HEK293 (cell line): Measurements from ENCODE around the gene PRKRA.
A peak's percentile ranks its signal among the peaks of the same experiment; 100 is the strongest.

Experiments
- CTCF ChIA-PET: fragments of 350-600 bp; formaldehyde crosslinking; extraction: SDS; loops from one replicate; lab custom pipeline; 2021; ENCODE audit warnings: antibody characterized with exemption; lab: Yijun Ruan, JAX
- POLR2A ChIA-PET: fragments of 300-600 bp; formaldehyde crosslinking; extraction: SDS; loops from one replicate; lab custom pipeline; 2020; ENCODE audit warnings: antibody characterized with exemption, inconsistent platforms; lab: Yijun Ruan, JAX
- H3K27ac ChIP-seq: fragments of 200-500 bp; sonication (Bioruptor generic); 2 replicates; pipeline ENCODE4 v1.5.1; 2014; ENCODE audit warnings: low read depth, low read length, control low read depth, inconsistent platforms; ENCODE audit errors: extremely low read depth
- H3K36me3 ChIP-seq, 2 experiments: fragments of 200-500 bp in 1 of 2; sonication (Bioruptor generic) in 1 of 2; 1 replicate in 1 of 2; 2 replicates in 1 of 2; pipeline ENCODE4 v1.5.1; 2014 to 2017; ENCODE audit warnings: inconsistent platforms in 2 of 2, low read length in 2 of 2; ENCODE audit not compliant: control insufficient read depth in 2 of 2, insufficient read depth in 1 of 2
- H3K4me1 ChIP-seq: fragments of 200-500 bp; sonication (Bioruptor generic); 2 replicates; pipeline ENCODE4 v1.5.1; 2014; ENCODE audit warnings: mild to moderate bottlenecking, low read length, inconsistent platforms; ENCODE audit not compliant: control insufficient read depth, insufficient read depth
- H3K4me3 ChIP-seq: 2 replicates; pipeline ENCODE4 v1.5.1; 2011; ENCODE audit warnings: low read depth, mild to moderate bottlenecking, control low read depth, low read length, moderate library complexity
- H3K9me3 ChIP-seq: fragments of 200-500 bp; sonication (Bioruptor generic); 2 replicates; pipeline ENCODE4 v1.5.1; 2014; ENCODE audit warnings: low read depth, low read length, inconsistent platforms; ENCODE audit not compliant: control insufficient read depth, insufficient read depth
- EGR2 ChIP-seq: fragments of 450-650 bp; formaldehyde crosslinking; IDR thresholded peaks from 2 replicates; pipeline ENCODE4 v1.5.1; 2016; ENCODE audit warnings: low read depth, missing biosample characterization, missing genetic modification characterization
- FEZF1 ChIP-seq: fragments of 450-650 bp; formaldehyde crosslinking; IDR thresholded peaks from 2 replicates; pipeline ENCODE4 v1.5.1; 2016; ENCODE audit warnings: missing biosample characterization, missing genetic modification characterization
- INSM2 ChIP-seq: fragments of 450-650 bp; formaldehyde crosslinking; IDR thresholded peaks from 2 replicates; pipeline ENCODE4 v1.5.1; 2016; ENCODE audit warnings: missing biosample characterization, missing genetic modification characterization
- KLF17 ChIP-seq: fragments of 450-650 bp; formaldehyde crosslinking; IDR thresholded peaks from 2 replicates; pipeline ENCODE4 v1.5.1; 2016; ENCODE audit warnings: missing biosample characterization, missing genetic modification characterization
- KLF8 ChIP-seq: fragments of 450-650 bp; formaldehyde crosslinking; IDR thresholded peaks from 2 replicates; pipeline ENCODE4 v1.5.1; 2016; ENCODE audit warnings: missing biosample characterization, missing genetic modification characterization
- OSR2 ChIP-seq: fragments of 450-650 bp; formaldehyde crosslinking; IDR thresholded peaks from 2 replicates; pipeline ENCODE4 v1.5.1; 2016; ENCODE audit warnings: missing biosample characterization, missing genetic modification characterization
- PBX3 ChIP-seq: sonication (generic); formaldehyde crosslinking; IDR thresholded peaks from 2 replicates; pipeline ENCODE4 v1.8.1; 2022; ENCODE audit warnings: mild to moderate bottlenecking, moderate library complexity, missing genetic modification reagents
- PRDM6 ChIP-seq: fragments of 450-650 bp; formaldehyde crosslinking; IDR thresholded peaks from 2 replicates; pipeline ENCODE4 v1.5.1; 2017; ENCODE audit warnings: missing biosample characterization, missing genetic modification characterization
- TRIM28 ChIP-seq: IDR thresholded peaks from 2 replicates; pipeline ENCODE4 v1.6.1; 2011; ENCODE audit warnings: low read length, control low read depth, borderline replicate concordance
- ZEB2 ChIP-seq: fragments of 450-650 bp; formaldehyde crosslinking; IDR thresholded peaks from 2 replicates; pipeline ENCODE4 v1.5.1; 2016; ENCODE audit warnings: missing biosample characterization, missing genetic modification characterization
- ZNF114 ChIP-seq: fragments of 450-650 bp; formaldehyde crosslinking; IDR thresholded peaks from 2 replicates; pipeline ENCODE4 v1.5.0; 2017; ENCODE audit warnings: missing biosample characterization, missing genetic modification characterization
- ZNF24 ChIP-seq: fragments of 450-650 bp; formaldehyde crosslinking; IDR thresholded peaks from 2 replicates; pipeline ENCODE4 v1.5.1; 2016; ENCODE audit warnings: missing biosample characterization, missing genetic modification characterization
- ZNF510 ChIP-seq: fragments of 450-650 bp; formaldehyde crosslinking; IDR thresholded peaks from 2 replicates; pipeline ENCODE4 v1.5.1; 2018; ENCODE audit warnings: mild to moderate bottlenecking, missing genetic modification characterization, missing biosample characterization; ENCODE audit not compliant: insufficient replicate concordance
- ZNF521 ChIP-seq: fragments of 450-650 bp; formaldehyde crosslinking; IDR thresholded peaks from 2 replicates; pipeline ENCODE4 v1.5.1; 2017; ENCODE audit warnings: missing biosample characterization, mild to moderate bottlenecking, missing genetic modification characterization
- ZNF544 ChIP-seq: fragments of 450-650 bp; formaldehyde crosslinking; IDR thresholded peaks from 2 replicates; pipeline ENCODE4 v1.5.0; 2017; ENCODE audit warnings: missing biosample characterization, missing genetic modification characterization
- ZNF560 ChIP-seq: fragments of 450-650 bp; formaldehyde crosslinking; IDR thresholded peaks from 2 replicates; pipeline ENCODE4 v1.5.1; 2017; ENCODE audit warnings: missing biosample characterization, missing genetic modification characterization, borderline replicate concordance
- ZNF571 ChIP-seq: fragments of 450-650 bp; formaldehyde crosslinking; IDR thresholded peaks from 2 replicates; pipeline ENCODE4 v1.5.0; 2017; ENCODE audit warnings: missing biosample characterization, missing genetic modification characterization
- ZNF623 ChIP-seq: fragments of 450-650 bp; formaldehyde crosslinking; IDR thresholded peaks from 2 replicates; pipeline ENCODE4 v1.5.1; 2016; ENCODE audit warnings: missing biosample characterization, missing genetic modification characterization
- ZNF747 ChIP-seq: fragments of 450-650 bp; formaldehyde crosslinking; IDR thresholded peaks from 2 replicates; pipeline ENCODE4 v1.5.1; 2016; ENCODE audit warnings: missing biosample characterization, missing genetic modification characterization
- ZSCAN4 ChIP-seq: fragments of 450-650 bp; formaldehyde crosslinking; IDR thresholded peaks from 2 replicates; pipeline ENCODE4 v1.5.1; 2017; ENCODE audit warnings: missing biosample characterization, missing genetic modification characterization

The PRKRA gene

GRCh38 chr2:178491612-178492011 is 40.6 kb upstream of the PRKRA start:
- H3K9me3 ChIP-seq = no peaks in the 10 kb centered on the region
- H3K27ac ChIP-seq = no peak overlapping the region
- POLR2A ChIA-PET = no interaction called here
- H3K4me3 ChIP-seq = no peak overlapping the region
- CTCF ChIA-PET = no interaction called here
- peaks cover 19 to 70% of the 10 kb centered on the region in 2 experiments for H3K36me3 ChIP-seq
- H3K4me1 ChIP-seq = no peaks in the 10 kb centered on the region
- TF ChIP-seq TRIM28 = no peak
- TF ChIP-seq KLF8 = no peak
- TF ChIP-seq ZNF114 (tag by site-specific recombination) = no peak
- TF ChIP-seq ZNF747 = no peak
- TF ChIP-seq, all 188 proteins: peak for 0

- Histone ChIP-seq H3K36me3 (peaks cover 0 to 23% of the 10 kb centered on the region in 2 experiments; a peak in 2 of 3 replicates), H3K27ac (no peak overlapping the region), H3K9me3 (no peaks in the 10 kb centered on the region), H3K4me1 (peaks cover 18% of the 10 kb centered on the region), H3K4me3 (no peak overlapping the region)
- ChIA-PET POLR2A (interaction anchor here (0.5 kb wide), 1 partner anchor 9 kb away, joined by 6 read pairs; no protein-coding TSS in a partner anchor), CTCF (no interaction called here)
- TF ChIP-seq FEZF1 (tag by site-specific recombination) (peak; percentile 47; the same call in 1 of the 2 replicates), ZNF623 (tag by site-specific recombination) (no peak), PRDM6 (tag by site-specific recombination) (0 out of 2 replicates have a peak, but pooled peaks have one; percentile 24)
Observed at GRCh38 chr2:178485356-178485755, 34.4 kb upstream of the PRKRA start.

- H3K4me1 ChIP-seq = peaks cover 18% of the 10 kb centered on the region
- ChIA-PET CTCF (no interaction called here), POLR2A (interaction anchor here (0.5 to 0.9 kb wide), 2 partner anchors 10 to 33 kb away, joined by 3 to 6 read pairs; partner anchors contain the start of genes PJVK and PRKRA)
- H3K27ac ChIP-seq = no peak overlapping the region
- H3K36me3 ChIP-seq = peaks cover 0 to 17% of the 10 kb centered on the region in 2 experiments; a peak in 2 of 3 replicates
- H3K9me3 ChIP-seq = no peaks in the 10 kb centered on the region
- H3K4me3 ChIP-seq = no peak overlapping the region; the same call in 1 of the 2 replicates
- TF ChIP-seq ZNF521 (tag by site-specific recombination) (no peak), EGR2 (tag by site-specific recombination) (no peak), OSR2 (tag by site-specific recombination) (peak; percentile 82), INSM2 (tag by site-specific recombination) (peak; percentile 64; the same call in 1 of the 2 replicates), ZSCAN4 (tag by site-specific recombination) (no peak), KLF17 (tag by site-specific recombination) (no peak), ZEB2 (tag by site-specific recombination) (peak; percentile 90), ZNF544 (tag by site-specific recombination) (no peak; the same call in 1 of the 2 replicates), ZNF571 (tag by site-specific recombination) (no peak), ZNF510 (tag by site-specific recombination) (peak; percentile 40), ZNF560 (tag by site-specific recombination) (no peak), PBX3 (CRISPR knock-in tag) (no peak), ZNF24 (tag by site-specific recombination) (peak; percentile 65; the same call in 1 of the 2 replicates)
Observed at GRCh38 chr2:178484245-178485041, 33.5 kb upstream of the PRKRA start.
